Tibial nerve (tissue), 3 donors: Measurements from ENCODE around the gene PFDN2.

Experiments used
- POLR2A ChIP-seq, 2 donors: fragments of 450-650 bp; IDR thresholded peaks; one replicate each; pipeline ENCODE4 v1.6.1; 2017; ENCODE audit warnings: antibody characterized with exemption in 2 of 2, mild to moderate bottlenecking in 2 of 2, moderate library complexity in 2 of 2
- TF ChIP-seq, protein P1 (sequence below), 5 experiments: fragments of 200-600 bp in 3 of 5; fragments of 450-650 bp in 2 of 5; sonication (generic) in 3 of 5; IDR thresholded peaks; one replicate each; pipeline ENCODE4 v1.5.1; 2016 to 2019; ENCODE audit warnings: antibody characterized with exemption in 5 of 5, mild to moderate bottlenecking in 3 of 5, moderate library complexity in 2 of 5

DNA sequence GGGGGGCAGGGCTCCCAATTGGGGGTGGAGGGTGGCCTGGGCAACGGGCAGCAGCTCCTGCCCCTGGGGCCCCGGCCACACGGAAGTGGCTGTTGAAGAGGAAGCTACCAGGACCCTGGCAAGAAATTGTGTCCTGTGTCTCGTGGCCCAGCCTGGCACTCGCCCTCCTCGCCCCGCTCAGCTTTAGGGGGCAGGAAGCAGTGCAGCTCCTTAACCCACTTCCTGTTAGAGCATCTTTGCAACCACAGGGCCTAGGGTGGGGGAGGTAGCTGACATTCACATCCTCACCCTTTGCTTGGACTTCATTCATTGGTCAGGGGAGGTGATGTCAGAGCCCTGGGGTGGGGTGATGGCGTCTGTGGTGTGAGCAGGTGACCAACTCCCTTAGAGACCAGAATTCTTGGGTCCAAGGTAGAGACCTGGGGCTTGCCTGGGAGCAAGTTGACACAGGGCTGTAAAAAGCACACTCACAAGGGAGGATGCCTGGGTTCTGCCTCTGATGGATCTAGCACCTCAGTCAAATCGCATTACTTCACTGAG, 48.0 kb downstream of the PFDN2 start, which contains the start of gene ARHGAP30:
- TF ChIP-seq, protein P1, sequence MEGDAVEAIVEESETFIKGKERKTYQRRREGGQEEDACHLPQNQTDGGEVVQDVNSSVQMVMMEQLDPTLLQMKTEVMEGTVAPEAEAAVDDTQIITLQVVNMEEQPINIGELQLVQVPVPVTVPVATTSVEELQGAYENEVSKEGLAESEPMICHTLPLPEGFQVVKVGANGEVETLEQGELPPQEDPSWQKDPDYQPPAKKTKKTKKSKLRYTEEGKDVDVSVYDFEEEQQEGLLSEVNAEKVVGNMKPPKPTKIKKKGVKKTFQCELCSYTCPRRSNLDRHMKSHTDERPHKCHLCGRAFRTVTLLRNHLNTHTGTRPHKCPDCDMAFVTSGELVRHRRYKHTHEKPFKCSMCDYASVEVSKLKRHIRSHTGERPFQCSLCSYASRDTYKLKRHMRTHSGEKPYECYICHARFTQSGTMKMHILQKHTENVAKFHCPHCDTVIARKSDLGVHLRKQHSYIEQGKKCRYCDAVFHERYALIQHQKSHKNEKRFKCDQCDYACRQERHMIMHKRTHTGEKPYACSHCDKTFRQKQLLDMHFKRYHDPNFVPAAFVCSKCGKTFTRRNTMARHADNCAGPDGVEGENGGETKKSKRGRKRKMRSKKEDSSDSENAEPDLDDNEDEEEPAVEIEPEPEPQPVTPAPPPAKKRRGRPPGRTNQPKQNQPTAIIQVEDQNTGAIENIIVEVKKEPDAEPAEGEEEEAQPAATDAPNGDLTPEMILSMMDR (IDR thresholded peaks at IDR 0.05) = no peak
- peak in 1 of 2 donors; percentile 32 for TF ChIP-seq POLR2A (IDR thresholded peaks at IDR 0.05)
